Measurements from ENCODE around the gene FANCI. TPM values are rescaled to one million over a fixed set of nuclear protein-coding genes. Genes with fewer than 3 reads are reported as not detected.
"Not testable (repeated sequence)": the region's sequence is repeated elsewhere in the genome, so short reads cannot be mapped to it uniquely, and the experiment has no call there.

FANCI gene
- total and polyA plus RNA-seq, 2 of the 4 experiments (the other 2 are of a cell fraction): 13.2 to 34.2 TPM

DNA sequence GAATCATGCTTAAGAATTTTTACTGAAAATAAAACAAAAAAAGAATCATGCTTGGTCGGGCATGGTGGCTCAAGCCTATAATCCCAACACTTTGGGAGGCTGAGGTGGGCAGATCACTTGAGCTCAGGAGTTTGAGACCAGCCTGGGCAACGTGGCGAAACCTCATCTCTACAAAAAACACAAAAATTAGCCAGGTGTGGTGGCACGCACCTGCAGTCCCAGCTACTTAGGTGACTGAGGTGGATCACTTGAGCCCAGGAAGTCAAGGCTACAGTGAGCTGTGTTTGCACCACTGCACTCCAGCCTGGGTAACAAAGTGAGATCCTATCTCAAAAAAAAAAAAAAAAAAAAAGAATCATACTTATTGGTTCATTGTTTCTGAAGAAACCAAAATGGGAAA lies 33.5 kb downstream of the FANCI start:
- H2AK9ac ChIP-seq (replicated peaks; ENCODE audit: low read depth, low read length, poor library complexity): not testable (repeated sequence)

More for the DNA sequence above, 33.5 kb downstream of the FANCI start:
- in situ Hi-C loops (cut with MboI; ENCODE audit: low sequenced_read_pairs); H3K27ac ChIP-seq (ENCODE audit: insufficient read depth, low read length); H2BK120ac ChIP-seq (ENCODE audit: low read depth, low read length); H3K18ac ChIP-seq (ENCODE audit: low read depth, low read length); H3K56ac ChIP-seq (ENCODE audit: extremely low read depth, insufficient read depth, low read length); H3K36me3 ChIP-seq (ENCODE audit: control insufficient read depth, insufficient read depth, low read length); H3K14ac ChIP-seq (replicated peaks; ENCODE audit: low read depth, low read length); ATAC-seq (ENCODE audit: low read depth); H2BK20ac ChIP-seq (ENCODE audit: low read depth, low read length); H3K4me1 ChIP-seq (ENCODE audit: control insufficient read depth, insufficient read depth, low read length); H3K79me1 ChIP-seq (ENCODE audit: low read depth in 1 of 2, low read length in 2 of 2); H3K27me3 ChIP-seq (ENCODE audit: control insufficient read depth, insufficient read depth, low read length); H2AK5ac ChIP-seq (ENCODE audit: low read depth, low read length); H3K9ac ChIP-seq (ENCODE audit: low read depth, low read length); POLR2A ChIA-PET (ENCODE audit: unreplicated experiment); H4K91ac ChIP-seq (ENCODE audit: insufficient read depth, low read depth, low read length); H4K20me1 ChIP-seq (ENCODE audit: insufficient read depth, low read length); H3K23ac ChIP-seq (ENCODE audit: low read depth, low read length); H3K9me1 ChIP-seq (ENCODE audit: insufficient read depth, low read length); H2BK15ac ChIP-seq (ENCODE audit: low read depth, low read length); H3K4me2 ChIP-seq (ENCODE audit: low read depth, low read length); H4K5ac ChIP-seq (ENCODE audit: low read depth, low read length); H3K4me3 ChIP-seq (ENCODE audit: insufficient read depth, low read depth, low read length); H3K9me3 ChIP-seq (ENCODE audit: control insufficient read depth, insufficient read depth, low read length); dilution Hi-C loops (cut with HindIII; ENCODE audit: low sequenced_read_pairs, unreplicated experiment); H2BK5ac ChIP-seq (ENCODE audit: low read depth, low read length, poor library complexity, severe bottlenecking); H4K8ac ChIP-seq (ENCODE audit: low read depth in 2 of 2, low read length in 2 of 2); DNase-seq; H3K4ac ChIP-seq (ENCODE audit: low read depth, low read length); H2AFZ ChIP-seq (replicated peaks; ENCODE audit: low read length, poor library complexity); intact Hi-C loops (cut with micrococcal nuclease); BruUV-seq (replicated peaks): not testable (repeated sequence)
- WGBS, 2 experiments (ENCODE audit: extremely low coverage in 2 of 2, insufficient read length in 1 of 2): 100% methylated on average over 1 of the region's 4 CpGs; no CpG with 5 or more reads in 1 of the 2 experiments
- CTCF ChIA-PET: interaction anchor here (1.4 to 2.2 kb wide), 2 partner anchors 23 to 70 kb away, joined by 5 to 10 read pairs; no protein-coding TSS in a partner anchor
